GM12891 (cell line): Measurements from ENCODE around the gene UBR1.

Experiments
- PAX5 ChIP-seq: IDR thresholded peaks from 2 replicates; pipeline ENCODE4 v1.6.1; 2011; ENCODE audit warnings: low read length, moderate library complexity, mild to moderate bottlenecking; ENCODE audit not compliant: insufficient read depth, severe bottlenecking
- POLR2A ChIP-seq: IDR thresholded peaks from 2 replicates; pipeline ENCODE4 v1.6.1; 2011; ENCODE audit warnings: low read depth, low read length, control low read depth
- POLR2AphosphoS5 ChIP-seq: IDR thresholded peaks from 2 replicates; pipeline ENCODE4 v1.6.1; 2011; ENCODE audit warnings: low read depth, low read length, control low read depth
- SPI1 ChIP-seq: IDR thresholded peaks from 2 replicates; pipeline ENCODE4 v1.6.1; 2011; ENCODE audit warnings: low read depth, low read length, control low read depth
- TAF1 ChIP-seq: IDR thresholded peaks from 2 replicates; pipeline ENCODE4 v1.6.1; 2011; ENCODE audit warnings: low read depth, low read length, control low read depth

DNA sequence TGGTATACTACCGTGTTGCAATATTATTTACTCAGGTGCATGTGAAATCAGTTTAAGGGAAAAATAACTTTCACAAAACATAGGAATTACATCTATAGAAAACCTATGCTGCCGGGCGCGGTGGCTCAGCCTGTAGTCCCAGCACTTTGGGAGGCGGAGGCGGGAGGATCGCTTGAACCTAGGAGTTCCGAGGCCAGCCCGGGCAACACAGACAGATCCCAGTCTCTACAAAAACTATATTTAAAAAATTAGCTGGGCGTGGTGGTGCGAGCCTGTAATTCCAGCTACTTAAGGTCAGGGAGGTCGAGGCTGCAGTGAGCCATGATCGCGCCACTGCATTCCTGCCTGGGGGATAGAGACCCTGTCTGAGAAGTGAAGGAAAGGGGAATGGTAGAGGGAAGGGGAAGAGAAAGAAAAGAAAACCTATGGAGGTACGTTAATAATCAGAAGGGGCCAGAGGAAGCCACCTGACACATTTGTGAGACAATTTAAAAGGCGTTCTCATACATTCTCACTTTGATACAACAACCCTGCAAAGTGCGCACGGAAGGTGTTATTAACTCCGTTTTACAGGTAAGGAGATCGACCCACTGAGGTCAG is 27.1 kb upstream of the UBR1 start:
- TF ChIP-seq POLR2AphosphoS5 (no peak), POLR2A (no peak), TAF1 (no peak), PAX5 (no peak), SPI1 (no peak)
